HG03432 (cell line): ENCODE measurements around the gene CHD6.

Experiments
- ATAC-seq: cut with Tn5 transposase; IDR thresholded peaks from one replicate; pipeline ENCODE4 v1.9.1; 2021; ENCODE audit warnings: mild to moderate bottlenecking, moderate library complexity; ENCODE audit not compliant: unreplicated experiment

The CHD6 gene

DNA sequence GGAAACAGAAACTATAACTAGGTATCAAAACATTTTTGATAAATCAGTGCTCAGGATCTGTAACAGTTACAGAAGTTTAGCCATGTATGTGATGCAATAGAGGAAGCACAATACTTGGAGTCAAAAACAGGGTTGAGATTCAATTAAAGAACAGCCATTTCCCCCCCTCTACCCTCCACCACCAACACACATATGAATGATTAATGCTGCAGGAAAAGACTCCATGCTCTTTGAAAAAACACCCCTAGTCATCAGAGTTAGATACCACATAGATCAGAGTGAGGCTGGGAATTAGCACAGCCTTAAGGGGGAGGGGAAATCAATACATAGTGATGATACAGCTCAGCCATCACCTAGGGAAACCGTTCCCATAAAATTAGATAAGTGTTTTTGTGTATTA is 142.7 kb downstream of the CHD6 start:
- no peak for ATAC-seq

GRCh38 chr20:41470362-41471095 is 147.6 kb downstream of the CHD6 start:
- no peak for ATAC-seq

GRCh38 chr20:41469868-41470267 is 148.3 kb downstream of the CHD6 start:
- no peak for ATAC-seq

GRCh38 chr20:41468994-41469600 is 149.1 kb downstream of the CHD6 start:
- ATAC-seq: no peak

DNA sequence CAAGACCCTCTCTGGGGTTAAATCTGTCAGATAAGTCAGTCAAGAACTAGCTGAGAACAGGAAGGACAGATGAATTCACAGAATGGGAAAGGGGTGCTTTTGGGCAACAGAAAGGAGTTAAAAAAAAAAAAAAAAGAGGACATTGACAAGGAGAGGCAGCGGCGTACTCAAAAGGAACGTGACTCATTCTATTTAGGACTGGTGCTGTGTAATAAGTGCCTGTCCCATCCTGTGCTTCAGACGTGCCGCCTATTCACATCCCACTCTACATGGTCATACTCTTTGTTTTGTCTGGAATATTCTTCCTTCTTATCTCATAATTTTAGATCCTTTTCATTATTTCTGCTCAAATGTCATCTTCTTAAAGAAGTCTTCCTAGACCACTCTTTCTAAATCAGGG is 150.5 kb downstream of the CHD6 start:
- ATAC-seq: no peak

DNA sequence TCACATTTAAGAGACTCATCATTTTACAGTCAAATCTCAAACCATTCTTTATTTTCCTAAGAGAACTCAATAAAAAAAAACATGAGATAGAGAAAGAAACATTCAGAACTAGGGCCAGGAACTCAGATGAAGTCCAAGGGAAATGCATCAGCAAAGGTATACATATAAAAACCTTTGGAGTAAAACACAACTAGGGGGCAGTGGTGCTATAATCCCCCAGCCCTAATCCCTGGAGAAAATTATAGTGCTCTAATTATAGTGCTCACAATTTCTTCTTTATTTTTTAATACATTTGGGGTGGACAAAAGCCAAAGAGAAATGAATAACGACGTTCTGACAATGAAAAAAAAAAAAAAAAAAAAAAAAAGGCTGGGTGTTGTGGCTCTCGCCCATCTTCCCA is 151.0 kb downstream of the CHD6 start:
- no peak for ATAC-seq

DNA sequence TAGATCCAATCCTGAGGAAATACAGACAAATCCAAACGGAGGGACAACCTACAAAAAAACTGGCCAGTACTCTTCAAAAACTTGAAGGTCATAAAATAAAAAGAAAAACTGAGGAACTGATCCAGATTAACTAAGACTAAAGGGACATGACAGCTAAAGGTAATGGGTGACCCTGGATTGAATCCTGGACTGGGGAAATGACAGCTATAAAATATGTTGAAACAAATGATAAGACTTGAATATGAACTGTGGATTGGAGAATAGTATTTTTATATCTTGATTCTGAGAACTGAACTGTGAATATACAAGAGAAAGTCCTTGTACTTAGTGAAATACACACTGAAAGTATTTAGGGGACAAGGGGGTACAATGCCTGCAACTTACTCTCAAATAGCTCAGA is 154.6 kb downstream of the CHD6 start:
- no peak for ATAC-seq

GRCh38 chr20:41462372-41463161 is 155.6 kb downstream of the CHD6 start:
- peak; percentile 78 for ATAC-seq

GRCh38 chr20:41458761-41459160 is 159.4 kb downstream of the CHD6 start:
- no peak for ATAC-seq

DNA sequence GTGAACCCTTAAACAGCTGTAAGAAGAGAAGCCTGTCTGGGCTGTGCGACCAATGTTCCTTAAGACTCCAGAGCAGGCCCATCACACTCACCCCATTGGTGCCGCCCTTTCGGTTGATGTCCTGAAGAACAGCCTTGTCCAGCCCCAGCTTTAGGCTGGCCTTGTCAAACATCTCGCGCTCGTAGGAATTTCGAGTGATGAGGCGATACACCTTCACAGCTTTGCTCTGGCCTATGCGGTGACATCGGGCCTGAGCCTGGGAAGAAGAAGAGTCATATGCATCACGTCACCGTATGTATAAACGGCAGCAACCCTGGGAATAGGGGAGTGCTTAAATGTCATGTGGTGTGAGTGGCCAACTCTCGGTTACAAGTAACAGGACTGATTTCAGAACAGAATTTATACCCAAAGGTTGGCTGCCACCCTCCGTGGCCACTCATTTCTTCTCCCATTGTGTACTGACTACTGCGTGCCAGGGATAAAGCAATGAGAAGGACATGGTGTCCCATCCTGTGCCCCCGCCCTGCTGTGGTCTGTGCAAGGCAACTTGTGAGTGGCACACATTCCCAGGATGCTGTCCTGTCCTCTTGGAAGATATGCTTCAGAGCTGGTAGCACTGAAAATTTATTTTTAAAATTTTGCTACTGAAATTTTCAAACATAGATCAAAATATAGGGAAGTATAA is 160.9 kb downstream of the CHD6 start:
- ATAC-seq: no peak

DNA sequence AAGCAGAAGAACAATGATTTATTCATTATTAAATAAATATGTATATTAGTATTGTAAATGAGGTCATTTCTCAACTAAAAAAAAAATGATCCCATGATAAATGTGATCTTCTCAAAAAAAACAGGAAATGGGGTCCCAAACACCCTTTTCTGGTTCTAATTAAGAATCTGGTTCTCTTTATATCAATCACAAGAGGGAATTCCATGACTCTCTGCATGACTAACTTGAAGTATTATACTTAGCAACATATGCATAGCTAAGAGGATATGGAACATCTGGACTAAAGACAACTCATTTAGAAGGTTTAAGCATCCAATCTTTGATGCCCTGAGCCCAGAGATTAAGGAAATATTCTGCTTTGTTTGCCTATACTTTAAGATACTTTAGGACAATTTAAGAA is 161.8 kb downstream of the CHD6 start:
- ATAC-seq: no peak

DNA sequence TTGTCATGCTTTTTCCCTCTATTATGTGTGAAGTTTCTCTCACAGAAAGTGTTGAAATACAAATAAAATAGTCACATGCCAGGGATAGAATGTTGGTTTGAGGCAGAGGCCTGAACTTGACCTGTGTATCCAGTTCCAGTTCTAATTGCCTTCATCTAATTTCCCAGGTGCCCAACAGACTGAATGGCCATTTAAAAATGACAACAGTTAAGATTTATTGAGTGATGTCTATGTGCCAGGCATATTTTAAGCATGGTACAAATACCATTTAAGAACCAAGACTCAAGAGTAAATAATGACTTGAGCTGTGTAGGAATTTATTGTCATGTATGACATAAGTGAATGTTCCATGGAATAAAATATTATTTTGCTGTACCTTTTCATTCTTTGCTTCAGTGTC is 163.9 kb downstream of the CHD6 start:
- no peak for ATAC-seq

DNA sequence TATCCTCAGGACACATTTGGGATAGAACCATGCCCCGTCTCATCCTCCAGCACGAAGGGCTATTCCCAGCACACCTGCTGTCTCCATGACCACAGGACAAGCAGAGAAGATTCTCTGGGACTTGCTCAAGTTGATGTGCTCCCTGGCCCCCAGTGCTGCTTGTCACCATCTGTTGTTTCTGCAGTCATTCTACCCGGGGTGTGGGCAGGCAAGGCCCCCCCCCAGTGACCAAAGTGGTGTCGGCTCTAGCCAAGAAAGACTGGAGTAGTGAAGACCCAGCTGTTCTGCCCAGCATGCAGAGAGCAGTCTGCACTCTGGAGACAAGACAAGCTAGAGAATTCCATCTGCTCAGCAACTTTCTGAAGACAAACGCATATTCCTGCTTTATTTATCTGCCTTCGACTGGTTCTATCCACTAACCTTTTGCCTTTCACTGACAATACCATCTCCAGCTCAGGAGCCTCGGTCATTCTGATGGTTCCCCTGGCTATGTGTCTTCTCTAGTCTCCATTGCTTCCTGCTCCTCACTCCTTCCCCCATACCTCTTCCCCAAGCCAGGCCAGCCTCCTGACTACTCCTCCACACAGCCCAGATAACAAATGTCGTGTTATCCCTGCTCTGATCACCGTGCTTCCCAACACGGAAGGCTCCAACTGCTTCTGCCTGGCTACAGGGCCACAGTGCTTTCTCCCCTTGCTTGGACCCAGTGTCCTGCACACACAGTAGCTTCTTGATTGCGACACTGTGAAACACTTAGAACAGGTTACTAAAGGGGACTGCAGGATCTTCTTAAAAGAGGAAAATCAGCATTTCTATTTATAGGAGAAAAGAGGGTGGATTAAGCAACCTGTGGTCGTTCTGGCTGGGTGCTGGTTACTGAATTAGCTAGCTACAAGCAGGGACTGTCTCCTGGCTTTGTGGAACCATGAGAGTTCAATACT is 164.9 kb downstream of the CHD6 start:
- no peak for ATAC-seq

DNA sequence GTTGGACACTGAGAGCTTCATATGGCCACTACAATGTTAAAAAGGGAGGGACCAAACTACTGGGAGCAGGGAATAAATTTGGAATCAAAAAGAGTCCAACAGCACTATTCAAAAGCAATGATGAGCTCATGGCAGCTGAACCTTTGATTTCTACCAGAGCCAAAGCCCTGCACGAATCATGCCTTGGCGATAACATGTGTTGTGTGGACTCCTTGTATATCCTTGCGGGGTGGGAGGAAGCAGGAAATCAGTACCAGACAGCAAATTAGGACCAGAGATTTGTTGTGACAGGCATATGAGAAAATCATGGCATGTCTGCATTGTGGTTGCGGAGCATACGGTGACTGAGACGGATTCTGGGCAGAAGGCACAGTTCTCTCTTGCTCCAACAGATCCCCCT is 166.0 kb downstream of the CHD6 start:
- ATAC-seq: no peak

DNA sequence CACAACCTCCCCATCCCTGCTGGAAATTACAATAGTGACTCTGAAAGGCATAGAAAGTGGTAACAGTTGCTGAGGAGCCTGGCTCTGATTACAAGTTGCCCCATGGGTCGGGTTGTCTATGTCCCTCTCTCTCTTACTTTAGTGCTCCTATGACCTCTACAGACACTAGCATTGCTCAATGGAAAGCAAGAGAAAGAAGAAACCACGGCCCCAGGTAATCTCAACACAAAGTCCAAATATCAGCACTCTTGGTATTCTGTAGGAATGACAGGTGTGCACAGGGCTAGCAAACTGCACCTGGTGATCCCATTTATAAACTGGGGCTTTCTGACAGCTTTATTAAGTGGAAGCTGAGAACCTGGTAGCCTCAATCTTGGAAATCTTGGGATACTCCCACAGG is 171.2 kb downstream of the CHD6 start:
- no peak for ATAC-seq

DNA sequence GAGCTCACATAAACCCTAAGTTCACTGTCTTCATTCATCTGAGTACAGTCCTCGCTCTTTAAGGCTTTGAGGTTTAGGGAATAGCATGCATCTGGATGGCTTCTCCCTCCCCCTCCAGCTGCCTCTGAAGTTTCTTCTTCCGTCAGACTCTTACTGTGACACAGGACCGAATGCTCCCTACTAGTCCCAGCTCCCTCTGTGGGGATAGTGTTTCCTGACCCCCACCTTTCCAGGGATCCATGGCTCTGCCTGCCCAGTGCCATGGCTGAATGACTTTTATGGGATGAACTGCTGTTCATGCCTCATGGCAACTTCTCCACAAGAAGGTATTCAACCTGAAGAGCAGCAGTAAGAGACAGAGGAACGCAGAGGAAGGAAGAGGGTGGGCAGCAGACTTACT is 171.7 kb downstream of the CHD6 start:
- no peak for ATAC-seq

DNA sequence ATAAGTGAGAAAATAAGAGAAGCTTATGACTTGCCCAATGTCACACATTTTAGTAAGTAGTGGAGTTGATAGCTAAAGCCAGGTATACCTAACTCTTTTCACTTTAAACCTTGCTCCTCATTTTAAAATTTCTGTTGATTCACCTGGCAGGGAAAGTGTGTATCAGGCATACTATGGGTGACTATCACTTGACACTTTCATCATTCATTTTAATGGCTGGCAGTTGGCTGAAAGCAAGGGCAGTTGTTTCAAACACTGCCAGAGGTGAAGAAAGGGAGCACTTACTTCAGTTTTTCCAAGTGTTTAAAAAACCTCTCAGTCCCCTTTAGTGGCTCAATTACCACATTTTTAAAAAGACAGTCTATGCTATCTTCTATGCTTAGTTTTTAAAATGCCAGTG is 173.4 kb downstream of the CHD6 start:
- ATAC-seq: no peak

DNA sequence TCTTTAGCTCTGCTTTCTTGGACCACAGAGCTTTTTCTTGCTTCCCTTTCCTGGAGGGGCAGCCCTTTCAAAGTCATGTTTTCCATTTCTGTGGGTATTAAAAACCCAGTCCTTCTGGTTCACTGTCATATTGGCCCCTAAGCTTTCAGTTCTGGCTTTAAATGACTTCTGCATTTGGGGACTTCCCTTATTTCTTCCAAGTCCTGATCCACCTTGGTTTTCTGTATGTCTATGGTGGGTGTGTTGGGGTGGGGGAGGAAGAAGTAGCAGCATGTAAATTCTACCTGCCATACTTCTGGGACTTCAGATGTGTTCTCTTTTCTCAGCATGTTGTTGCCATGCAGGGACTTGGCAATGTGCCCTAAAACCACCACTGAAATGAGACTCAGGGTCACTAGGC is 174.5 kb downstream of the CHD6 start:
- ATAC-seq: no peak

- no peak for ATAC-seq
These were observed 177.3 kb downstream of the CHD6 start for GRCh38 chr20:41440882-41441281.

DNA sequence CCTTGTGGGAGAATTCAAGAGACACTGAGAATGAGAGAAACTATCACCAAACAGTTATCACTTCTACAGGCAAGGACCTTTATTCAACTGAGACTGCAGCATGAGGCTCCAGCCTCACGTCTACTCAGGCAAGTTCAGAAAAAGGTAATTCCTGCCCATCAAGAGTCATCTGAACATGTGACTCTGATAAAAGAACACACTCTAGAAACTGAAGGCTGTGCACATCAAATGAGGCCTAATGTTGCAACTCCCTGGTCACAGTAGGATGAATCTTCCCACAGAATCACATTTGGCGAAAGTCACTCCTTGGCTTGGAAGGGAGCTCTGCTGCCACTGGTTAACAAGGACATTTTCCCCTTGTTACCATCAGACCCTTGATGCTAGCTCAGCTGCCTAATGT is 180.3 kb downstream of the CHD6 start:
- no peak for ATAC-seq
